Stimulated activated naive CD8-positive, alpha-beta T cell treated with anti-CD3 and anti-CD28 coated beads, Interleukin-15, amount 100 ng/mL, for 72 hours (primary cell): ENCODE measurements around the gene EGFR.
A peak's percentile ranks its signal among the peaks of the same experiment; 100 is the strongest.
"Not testable (repeated sequence)": the region's sequence is repeated elsewhere in the genome, so short reads cannot be mapped to it uniquely, and the experiment has no call there.

Experiments
- ATAC-seq: fragments of 150-1000 bp; cut with Tn5 transposase; 2 replicates; pipeline ENCODE4 v1.10.0; 2021; ENCODE audit warnings: mild to moderate bottlenecking, moderate library complexity
- DNase-seq, 2 donors: peaks; one replicate each; pipeline ENCODE4 v3.0.0; 2021 to 2022
- H3K27ac Mint-ChIP-seq, 2 donors: one replicate each; pipeline ENCODE4 v1.8.0; 2022; ENCODE audit warnings: mild to moderate bottlenecking in 2 of 2, mixed read lengths in 2 of 2, moderate library complexity in 2 of 2
- H3K27me3 Mint-ChIP-seq: one replicate; pipeline ENCODE4 v1.8.0; 2022; ENCODE audit warnings: mixed read lengths
- H3K4me1 Mint-ChIP-seq: one replicate; pipeline ENCODE4 v1.8.0; 2022; ENCODE audit warnings: mild to moderate bottlenecking, mixed read lengths
- H3K4me3 Mint-ChIP-seq, 2 donors: one replicate each; pipeline ENCODE4 v1.8.0; 2022; ENCODE audit warnings: mild to moderate bottlenecking in 2 of 2, mixed read lengths in 2 of 2, moderate library complexity in 1 of 2
- H3K9me3 Mint-ChIP-seq, 2 donors: one replicate each; pipeline ENCODE4 v1.8.0; 2022; ENCODE audit warnings: mixed read lengths in 2 of 2

Gene EGFR

DNA sequence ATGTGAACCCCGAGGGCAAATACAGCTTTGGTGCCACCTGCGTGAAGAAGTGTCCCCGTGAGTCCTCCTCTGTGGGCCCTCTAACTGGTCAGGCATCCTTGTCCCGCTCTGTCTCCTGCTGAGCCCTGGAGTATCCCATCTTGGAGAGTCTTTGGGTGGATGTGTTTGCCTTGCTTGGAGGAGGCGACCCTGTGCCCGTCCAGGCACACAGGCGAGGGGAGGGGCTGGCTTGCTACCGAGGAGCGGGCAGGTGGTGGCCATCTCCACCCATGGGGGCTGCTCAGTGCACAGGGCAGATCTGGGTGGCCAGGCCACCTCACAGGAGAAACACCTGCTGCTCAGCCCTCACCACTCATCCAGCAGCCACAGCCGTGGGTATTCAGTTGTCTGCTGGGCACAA lies 135.3 kb downstream of the EGFR start:
- ATAC-seq = no peak
- peaks cover 49% of the 10 kb centered on the region for H3K27me3 Mint-ChIP-seq
- no peak for DNase-seq
- H3K4me3 Mint-ChIP-seq = no peak overlapping the region
- H3K27ac Mint-ChIP-seq = no peak overlapping the region
- no peaks in the 10 kb centered on the region for H3K9me3 Mint-ChIP-seq
- H3K4me1 Mint-ChIP-seq = no peaks in the 10 kb centered on the region

DNA sequence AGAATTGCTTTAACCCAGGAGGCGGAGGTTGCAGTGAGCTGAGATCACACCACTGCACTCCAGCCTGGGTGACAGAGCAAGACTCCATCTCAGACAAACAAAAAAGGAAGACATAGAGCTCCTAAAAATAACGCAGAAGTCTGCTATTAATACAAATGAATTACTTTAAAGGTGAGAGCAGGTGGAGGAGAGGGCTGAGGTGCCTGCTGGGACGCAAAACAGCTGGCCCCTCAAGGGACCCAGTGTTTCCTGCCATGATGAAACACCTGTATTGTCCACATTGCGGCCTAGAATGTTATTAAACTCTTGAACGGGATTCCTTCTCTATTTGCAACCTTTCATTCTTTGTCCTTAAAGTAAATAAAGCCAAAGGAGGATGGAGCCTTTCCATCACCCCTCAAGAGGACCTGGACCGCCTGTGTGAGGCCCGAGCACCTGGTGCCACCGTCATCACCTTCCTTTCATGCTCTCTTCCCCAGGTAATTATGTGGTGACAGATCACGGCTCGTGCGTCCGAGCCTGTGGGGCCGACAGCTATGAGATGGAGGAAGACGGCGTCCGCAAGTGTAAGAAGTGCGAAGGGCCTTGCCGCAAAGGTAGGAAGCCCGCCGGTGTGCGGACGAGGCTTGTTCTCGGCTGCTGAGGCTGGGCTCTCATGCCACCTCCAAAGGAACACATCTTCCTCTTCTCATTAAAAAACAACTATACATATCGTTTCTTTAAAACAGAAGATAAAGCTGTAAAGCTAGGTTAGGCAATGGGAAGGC lies 136.7 kb downstream of the EGFR start:
- H3K27me3 Mint-ChIP-seq = peaks cover 52% of the 10 kb centered on the region
- H3K4me1 Mint-ChIP-seq = no peaks in the 10 kb centered on the region
- no peak overlapping the region for H3K27ac Mint-ChIP-seq
- no peak for DNase-seq
- no peak for ATAC-seq
- no peaks in the 10 kb centered on the region for H3K9me3 Mint-ChIP-seq
- no peak overlapping the region for H3K4me3 Mint-ChIP-seq

DNA sequence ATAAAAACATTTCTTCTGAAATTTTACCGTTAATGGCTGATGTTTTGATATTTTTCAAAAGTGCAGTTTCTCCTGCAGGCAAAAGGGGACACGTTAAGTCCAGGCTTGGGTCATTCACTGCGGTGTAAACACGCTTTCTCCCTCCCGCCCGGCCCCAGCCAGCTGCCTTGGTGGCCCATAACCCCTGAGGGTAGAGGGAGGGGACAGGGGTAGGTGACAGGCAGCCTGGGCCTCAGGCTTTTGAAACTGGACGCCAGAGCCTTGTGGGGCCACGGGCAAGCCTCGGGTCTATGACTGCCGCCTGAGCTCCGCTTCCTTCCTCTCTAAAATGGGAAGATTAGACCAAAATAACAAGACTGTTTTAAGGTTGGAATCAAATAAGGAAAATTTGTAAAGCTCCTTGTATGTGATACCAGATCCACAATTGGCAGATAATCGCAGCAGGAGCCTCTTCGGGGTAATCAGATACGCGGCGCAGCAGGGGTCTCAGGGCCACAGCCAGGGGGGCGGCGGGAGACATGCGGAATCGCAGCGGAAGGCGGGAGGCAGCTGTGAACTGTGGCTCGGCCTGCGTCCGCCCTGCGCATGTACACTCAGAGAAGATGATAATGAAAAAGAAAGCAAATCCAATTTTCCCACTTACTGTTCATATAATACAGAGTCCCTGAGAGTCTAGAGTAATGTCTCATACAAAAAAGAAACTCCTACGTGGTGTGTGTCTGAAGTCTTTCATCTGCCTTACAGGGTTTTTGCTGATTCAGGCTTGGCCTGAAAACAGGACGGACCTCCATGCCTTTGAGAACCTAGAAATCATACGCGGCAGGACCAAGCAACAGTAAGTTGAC lies 138.3 kb downstream of the EGFR start:
- Mint-ChIP-seq H3K4me1 (no peaks in the 10 kb centered on the region), H3K4me3 (no peak overlapping the region), H3K9me3 (no peaks in the 10 kb centered on the region), H3K27me3 (peaks cover 54% of the 10 kb centered on the region), H3K27ac (no peak overlapping the region)
- ATAC-seq = no peak
- no peak for DNase-seq

DNA sequence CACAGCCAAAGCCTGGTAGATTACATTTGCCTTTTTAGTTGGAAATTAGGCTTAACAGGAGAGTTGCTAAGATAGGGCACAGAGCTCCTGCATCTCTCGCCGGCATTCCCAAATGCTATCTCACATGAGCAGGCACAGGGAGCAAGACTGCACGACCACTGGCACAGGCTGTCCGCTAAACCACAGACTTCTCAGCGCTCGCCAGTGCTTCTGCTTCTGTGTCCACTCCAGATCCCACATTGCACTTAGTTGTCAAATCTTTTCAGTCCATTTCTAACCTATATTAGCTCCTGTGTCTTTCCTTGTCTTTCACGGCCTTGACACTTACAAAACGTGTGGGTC lies 138.9 kb downstream of the EGFR start:
- H3K27me3 Mint-ChIP-seq = peaks cover 54% of the 10 kb centered on the region
- H3K4me3 Mint-ChIP-seq = no peak overlapping the region
- no peaks in the 10 kb centered on the region for H3K9me3 Mint-ChIP-seq
- no peak overlapping the region for H3K27ac Mint-ChIP-seq
- ATAC-seq (no peak), DNase-seq (no peak)
- H3K4me1 Mint-ChIP-seq = no peaks in the 10 kb centered on the region

DNA sequence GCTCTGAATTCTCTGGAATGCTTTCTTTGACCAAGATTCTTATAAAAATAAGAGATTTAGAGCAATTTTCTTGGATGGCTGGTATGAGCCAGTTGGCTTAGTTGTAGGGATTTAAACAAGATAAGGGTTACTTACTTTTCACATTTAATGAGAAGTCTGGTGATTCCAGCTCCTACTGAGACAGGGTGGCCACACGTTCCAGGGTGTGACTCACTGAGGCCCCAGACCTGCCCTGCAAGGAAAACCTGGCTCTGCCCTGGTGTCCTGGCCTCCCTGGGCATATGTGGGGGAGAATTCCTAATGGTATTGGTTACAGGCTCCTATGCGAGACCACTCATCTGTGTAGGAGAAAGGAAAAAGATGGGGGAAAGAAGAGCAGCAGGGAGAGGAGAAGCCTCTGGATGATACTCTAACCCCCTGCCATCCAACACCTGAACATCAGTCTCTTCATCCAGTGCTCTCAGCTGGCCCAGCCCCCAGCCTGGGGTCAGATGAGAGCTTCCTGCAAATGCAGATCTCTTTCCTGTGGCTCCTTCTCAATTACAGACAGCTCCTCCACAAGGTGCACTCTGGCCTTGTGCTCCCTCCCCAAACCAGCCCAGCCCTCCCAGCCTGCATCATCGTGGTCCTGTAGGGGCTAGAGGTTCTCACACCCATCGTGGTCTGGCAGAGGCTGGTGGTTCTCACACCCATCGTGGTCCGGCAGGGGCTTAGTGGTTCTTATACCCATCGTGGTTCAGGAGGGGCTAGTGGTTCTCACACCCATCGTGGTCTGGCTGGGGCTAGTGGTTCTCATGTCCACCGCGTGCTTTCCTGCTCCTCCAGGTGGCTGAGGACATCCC lies 139.9 kb downstream of the EGFR start:
- Mint-ChIP-seq H3K4me3 (no peak overlapping the region), H3K4me1 (no peaks in the 10 kb centered on the region), H3K9me3 (no peaks in the 10 kb centered on the region), H3K27ac (no peak overlapping the region), H3K27me3 (peaks cover 52% of the 10 kb centered on the region)
- ATAC-seq = no peak
- no peak for DNase-seq

DNA sequence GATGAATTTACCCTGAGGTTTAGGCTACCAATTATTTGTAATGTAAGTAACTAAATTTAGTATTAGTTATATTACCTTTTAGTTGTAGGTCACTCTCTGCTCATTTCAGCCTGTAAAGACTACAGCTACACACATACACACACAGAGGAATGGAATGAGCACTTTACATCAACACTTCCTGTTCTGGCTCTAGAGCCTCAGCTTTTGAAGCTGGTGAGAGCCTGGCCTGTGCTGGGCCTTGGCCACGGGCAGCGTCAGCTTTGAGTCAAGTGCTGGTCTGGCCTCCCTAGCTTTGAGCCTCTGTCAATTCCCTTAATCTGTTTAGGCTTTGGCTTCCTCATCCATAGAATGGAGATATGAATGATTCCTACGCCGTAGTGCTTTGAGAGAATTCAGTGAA lies 141.7 kb downstream of the EGFR start:
- peaks cover 44% of the 10 kb centered on the region for H3K27me3 Mint-ChIP-seq
- H3K4me1 Mint-ChIP-seq = no peaks in the 10 kb centered on the region
- no peak overlapping the region for H3K4me3 Mint-ChIP-seq
- no peaks in the 10 kb centered on the region for H3K9me3 Mint-ChIP-seq
- ATAC-seq (no peak), DNase-seq (no peak)
- peak overlapping the region in 1 of 2 donors; percentile 11 for H3K27ac Mint-ChIP-seq

DNA sequence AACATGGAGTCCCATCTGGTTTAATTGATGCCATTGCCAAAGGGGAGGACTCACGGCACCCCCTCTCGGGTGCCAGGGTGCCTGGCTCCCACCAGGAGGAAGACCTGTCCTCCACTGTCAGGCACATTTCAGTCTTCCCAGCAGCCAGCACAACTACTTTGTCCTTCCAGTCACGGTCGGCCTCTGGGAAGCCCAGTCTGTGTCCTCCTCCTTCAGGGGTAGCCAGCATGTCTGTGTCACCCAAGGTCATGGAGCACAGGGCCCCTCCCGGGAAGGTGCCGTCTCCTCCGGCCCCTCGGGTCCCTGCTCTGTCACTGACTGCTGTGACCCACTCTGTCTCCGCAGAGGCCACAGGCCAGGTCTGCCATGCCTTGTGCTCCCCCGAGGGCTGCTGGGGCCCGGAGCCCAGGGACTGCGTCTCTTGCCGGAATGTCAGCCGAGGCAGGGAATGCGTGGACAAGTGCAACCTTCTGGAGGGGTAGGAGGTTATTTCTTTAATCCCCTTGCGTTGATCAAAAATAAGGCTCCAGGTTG lies 142.4 kb downstream of the EGFR start:
- Mint-ChIP-seq H3K4me3 (no peak overlapping the region), H3K27ac (no peak overlapping the region), H3K27me3 (peaks cover 42% of the 10 kb centered on the region), H3K9me3 (peaks cover under 1 to 2% of the 10 kb centered on the region in 2 donors), H3K4me1 (no peaks in the 10 kb centered on the region)
- ATAC-seq (no peak), DNase-seq (no peak)

DNA sequence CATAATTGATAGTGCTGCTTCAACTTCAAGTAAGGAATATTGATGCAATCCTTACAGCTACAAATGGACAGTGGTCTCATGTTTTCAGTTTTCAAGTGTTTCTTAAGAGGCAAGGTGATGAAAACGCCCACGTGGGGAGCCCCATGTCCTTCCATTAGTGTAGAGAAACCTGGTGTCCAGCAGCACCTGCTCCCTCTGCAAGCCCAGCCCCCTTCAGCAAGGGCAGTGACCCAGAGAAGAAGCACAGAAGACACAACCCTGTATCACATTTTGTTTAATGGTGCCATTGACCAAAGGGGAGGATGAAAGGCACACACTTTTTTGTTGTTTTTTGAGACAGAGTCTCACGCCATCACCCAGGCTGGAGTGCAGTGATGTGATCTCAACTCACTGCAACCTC lies 143.7 kb downstream of the EGFR start:
- DNase-seq (no peak), ATAC-seq (no peak)
- no peak overlapping the region for H3K4me3 Mint-ChIP-seq
- H3K27ac Mint-ChIP-seq = no peak overlapping the region
- H3K9me3 Mint-ChIP-seq = peaks cover 13 to 15% of the 10 kb centered on the region in 2 donors
- peaks cover 30% of the 10 kb centered on the region for H3K27me3 Mint-ChIP-seq
- H3K4me1 Mint-ChIP-seq = no peaks in the 10 kb centered on the region

DNA sequence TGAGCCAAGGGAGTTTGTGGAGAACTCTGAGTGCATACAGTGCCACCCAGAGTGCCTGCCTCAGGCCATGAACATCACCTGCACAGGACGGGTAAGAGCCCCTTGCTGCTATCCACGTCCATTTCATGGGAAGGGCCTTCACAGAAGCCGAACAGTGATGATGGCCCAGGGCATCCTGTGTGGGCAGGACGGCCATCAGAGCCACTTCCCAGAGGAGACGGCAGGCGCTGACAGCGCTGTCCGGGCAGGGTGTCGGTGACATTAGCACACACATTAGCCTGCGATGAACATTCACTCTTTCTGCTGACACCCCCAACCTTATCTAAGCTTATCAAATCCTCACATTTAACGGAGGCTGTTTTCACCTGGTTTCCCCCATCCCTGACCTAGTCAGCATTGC lies 144.9 kb downstream of the EGFR start:
- H3K4me1 Mint-ChIP-seq = no peaks in the 10 kb centered on the region
- H3K4me3 Mint-ChIP-seq = no peak overlapping the region
- H3K27me3 Mint-ChIP-seq = peaks cover 21% of the 10 kb centered on the region
- DNase-seq = no peak
- ATAC-seq = no peak
- no peak overlapping the region for H3K27ac Mint-ChIP-seq
- peaks cover 15 to 18% of the 10 kb centered on the region in 2 donors for H3K9me3 Mint-ChIP-seq

DNA sequence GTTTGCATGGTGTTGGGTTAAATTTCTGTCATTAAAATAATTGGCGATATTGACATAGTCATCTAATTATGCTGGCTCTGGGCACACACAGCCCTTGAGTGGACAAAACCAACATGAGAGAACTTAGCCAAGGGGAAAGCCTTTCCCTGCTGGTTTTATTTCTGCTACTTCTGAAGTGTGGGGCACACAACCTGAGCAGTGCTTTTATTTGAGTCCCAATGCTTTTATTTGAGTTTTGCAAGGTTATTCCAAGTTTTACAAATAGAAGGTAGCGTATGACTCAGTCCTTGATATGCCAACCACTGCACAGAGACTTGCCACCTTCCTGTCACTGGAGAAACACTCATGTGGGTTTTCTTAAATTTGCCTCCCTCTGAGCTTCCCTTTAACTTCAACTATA lies 145.7 kb downstream of the EGFR start:
- Mint-ChIP-seq H3K4me3 (no peak overlapping the region), H3K27me3 (peaks cover 13% of the 10 kb centered on the region), H3K27ac (no peak overlapping the region), H3K4me1 (no peaks in the 10 kb centered on the region), H3K9me3 (peaks cover 15 to 18% of the 10 kb centered on the region in 2 donors)
- DNase-seq (no peak), ATAC-seq (no peak)

DNA sequence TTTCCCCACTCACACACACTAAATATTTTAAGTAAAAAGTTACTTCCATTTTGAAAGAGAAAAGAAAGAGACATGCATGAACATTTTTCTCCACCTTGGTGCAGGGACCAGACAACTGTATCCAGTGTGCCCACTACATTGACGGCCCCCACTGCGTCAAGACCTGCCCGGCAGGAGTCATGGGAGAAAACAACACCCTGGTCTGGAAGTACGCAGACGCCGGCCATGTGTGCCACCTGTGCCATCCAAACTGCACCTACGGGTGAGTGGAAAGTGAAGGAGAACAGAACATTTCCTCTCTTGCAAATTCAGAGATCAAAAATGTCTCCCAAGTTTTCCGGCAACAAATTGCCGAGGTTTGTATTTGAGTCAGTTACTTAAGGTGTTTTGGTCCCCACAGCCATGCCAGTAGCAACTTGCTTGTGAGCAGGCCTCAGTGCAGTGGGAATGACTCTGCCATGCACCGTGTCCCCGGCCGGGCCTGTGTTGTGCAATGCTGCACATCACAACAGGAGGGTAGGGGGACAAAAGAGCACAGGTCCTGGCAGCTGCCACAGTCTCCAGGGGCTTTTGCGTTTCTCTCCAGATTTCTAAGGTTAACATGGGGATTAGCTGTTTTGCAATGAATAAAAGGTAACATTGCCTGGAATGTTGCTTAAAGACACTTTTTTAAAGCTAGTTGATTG lies 146.5 kb downstream of the EGFR start:
- ATAC-seq (no peak), DNase-seq (no peak)

DNA sequence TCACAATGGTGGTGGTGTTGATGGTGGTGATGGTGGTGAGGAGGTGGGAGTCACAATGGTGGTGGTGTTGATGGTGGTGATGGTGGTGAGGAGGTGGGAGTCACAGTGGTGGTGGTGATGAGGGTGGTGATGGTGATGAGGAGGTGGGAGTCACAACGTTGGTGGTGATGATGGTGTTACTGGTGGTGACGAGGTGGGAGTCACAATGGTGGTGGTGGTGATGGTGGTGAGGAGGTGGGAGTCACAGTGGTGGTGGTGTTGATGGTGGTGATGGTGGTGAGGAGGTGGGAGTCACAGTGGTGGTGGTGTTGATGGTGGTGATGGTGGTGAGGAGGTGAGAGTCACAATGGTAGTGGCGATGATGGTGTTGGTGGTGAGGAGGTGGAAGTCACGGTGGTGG lies 148.5 kb downstream of the EGFR start:
- peaks cover 15 to 18% of the 10 kb centered on the region in 2 donors for H3K9me3 Mint-ChIP-seq
- H3K4me3 Mint-ChIP-seq, H3K4me1 Mint-ChIP-seq, H3K27ac Mint-ChIP-seq, ATAC-seq, DNase-seq: not testable (repeated sequence)
- H3K27me3 Mint-ChIP-seq = peaks cover 28% of the 10 kb centered on the region

More for the DNA sequence above, 146.5 kb downstream of the EGFR start:
- Mint-ChIP-seq H3K4me3 (no peak overlapping the region), H3K27ac (no peak overlapping the region), H3K27me3 (peaks cover 20% of the 10 kb centered on the region), H3K4me1 (no peaks in the 10 kb centered on the region), H3K9me3 (peaks cover 15 to 18% of the 10 kb centered on the region in 2 donors)

DNA sequence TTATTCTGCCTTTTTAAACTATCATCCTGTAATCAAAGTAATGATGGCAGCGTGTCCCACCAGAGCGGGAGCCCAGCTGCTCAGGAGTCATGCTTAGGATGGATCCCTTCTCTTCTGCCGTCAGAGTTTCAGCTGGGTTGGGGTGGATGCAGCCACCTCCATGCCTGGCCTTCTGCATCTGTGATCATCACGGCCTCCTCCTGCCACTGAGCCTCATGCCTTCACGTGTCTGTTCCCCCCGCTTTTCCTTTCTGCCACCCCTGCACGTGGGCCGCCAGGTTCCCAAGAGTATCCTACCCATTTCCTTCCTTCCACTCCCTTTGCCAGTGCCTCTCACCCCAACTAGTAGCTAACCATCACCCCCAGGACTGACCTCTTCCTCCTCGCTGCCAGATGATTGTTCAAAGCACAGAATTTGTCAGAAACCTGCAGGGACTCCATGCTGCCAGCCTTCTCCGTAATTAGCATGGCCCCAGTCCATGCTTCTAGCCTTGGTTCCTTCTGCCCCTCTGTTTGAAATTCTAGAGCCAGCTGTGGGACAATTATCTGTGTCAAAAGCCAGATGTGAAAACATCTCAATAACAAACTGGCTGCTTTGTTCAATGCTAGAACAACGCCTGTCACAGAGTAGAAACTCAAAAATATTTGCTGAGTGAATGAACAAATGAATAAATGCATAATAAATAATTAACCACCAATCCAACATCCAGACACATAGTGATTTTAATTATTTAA lies 151.7 kb downstream of the EGFR start:
- Mint-ChIP-seq H3K9me3 (peaks cover 15 to 18% of the 10 kb centered on the region in 2 donors), H3K4me3 (no peak overlapping the region), H3K27me3 (peaks cover 29% of the 10 kb centered on the region), H3K4me1 (no peaks in the 10 kb centered on the region), H3K27ac (no peak overlapping the region)
- ATAC-seq (no peak), DNase-seq (no peak)

DNA sequence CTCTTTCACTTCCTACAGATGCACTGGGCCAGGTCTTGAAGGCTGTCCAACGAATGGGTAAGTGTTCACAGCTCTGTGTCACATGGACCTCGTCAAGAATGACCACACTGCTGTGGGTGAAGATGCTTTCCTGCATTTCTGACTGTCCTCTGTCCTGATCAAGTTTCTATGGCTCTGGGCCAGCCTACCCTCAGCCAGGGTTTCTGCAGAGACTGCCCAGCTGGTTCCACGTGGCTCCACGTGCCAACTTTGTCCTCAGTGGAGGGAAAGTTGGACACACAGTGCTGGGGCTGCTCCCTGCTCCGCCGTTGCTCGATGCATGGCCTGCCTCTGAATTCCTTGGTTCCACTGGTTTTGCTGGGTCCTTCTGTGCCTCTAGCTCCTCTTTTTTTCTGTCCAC lies 152.3 kb downstream of the EGFR start:
- Mint-ChIP-seq H3K4me3 (no peak overlapping the region), H3K27ac (no peak overlapping the region), H3K27me3 (peaks cover 29% of the 10 kb centered on the region), H3K9me3 (peaks cover 15 to 17% of the 10 kb centered on the region in 2 donors), H3K4me1 (no peaks in the 10 kb centered on the region)
- ATAC-seq = no peak
- DNase-seq = no peak
